ENCODE measurements around the gene PDCL2.
"Not testable (repeated sequence)": the region's sequence is repeated elsewhere in the genome, so short reads cannot be mapped to it uniquely, and the experiment has no call there.

PDCL2 gene, protein sequence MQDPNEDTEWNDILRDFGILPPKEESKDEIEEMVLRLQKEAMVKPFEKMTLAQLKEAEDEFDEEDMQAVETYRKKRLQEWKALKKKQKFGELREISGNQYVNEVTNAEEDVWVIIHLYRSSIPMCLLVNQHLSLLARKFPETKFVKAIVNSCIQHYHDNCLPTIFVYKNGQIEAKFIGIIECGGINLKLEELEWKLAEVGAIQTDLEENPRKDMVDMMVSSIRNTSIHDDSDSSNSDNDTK

DNA sequence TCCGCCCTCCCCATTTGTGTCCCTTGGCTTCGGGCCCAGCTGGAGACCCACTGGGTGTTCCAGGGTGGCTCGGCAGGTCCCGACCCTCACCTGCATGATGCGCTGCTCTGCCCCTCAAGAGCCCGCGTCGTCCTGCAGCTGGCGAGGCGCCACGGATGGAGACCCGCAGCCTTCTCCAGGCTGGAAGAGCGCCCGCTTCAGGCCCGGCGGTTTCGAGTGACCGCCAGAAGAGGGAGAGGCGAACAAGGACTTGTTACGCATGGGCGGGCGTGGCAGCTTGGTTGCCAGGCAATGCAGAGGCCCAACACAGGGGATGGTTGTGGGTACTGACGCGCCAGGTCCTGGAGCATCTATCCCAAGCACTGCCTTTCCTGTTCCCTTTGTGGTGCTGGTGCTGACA is at the start of gene PDCL2:
Gene PDCL2, minus strand, starts transcription at position 232 of the 400 bp plus-strand sequence. Its CDS starts 136 bp downstream, at position 96.
- DNase-seq: no peak

DNA sequence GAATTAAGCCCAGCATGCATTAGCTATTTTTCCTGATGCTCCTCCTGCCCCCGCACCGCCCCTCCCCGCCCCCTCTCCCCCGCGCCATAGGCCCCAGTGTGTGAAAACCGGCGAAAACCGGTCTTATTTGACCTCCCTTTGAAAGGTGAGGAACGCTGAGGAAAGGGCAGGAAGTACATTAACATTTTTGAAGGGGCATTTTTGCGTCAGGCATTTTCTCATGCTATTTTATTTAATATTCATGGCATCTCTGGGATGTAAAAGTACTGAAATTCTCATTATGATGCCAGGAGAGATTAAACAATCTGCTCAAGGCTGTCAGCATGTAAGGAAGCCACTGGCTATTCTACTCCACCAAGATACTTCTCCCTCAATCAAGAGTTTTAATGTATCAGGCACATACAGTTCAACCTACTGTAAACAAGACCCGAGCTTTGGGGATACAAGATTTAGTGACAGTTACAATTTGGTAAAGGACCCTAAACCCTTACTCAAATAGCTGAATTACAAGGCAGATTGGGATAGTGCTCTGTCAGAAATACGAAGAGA is 45.3 kb upstream of the PDCL2 start:
- no peak for DNase-seq

DNA sequence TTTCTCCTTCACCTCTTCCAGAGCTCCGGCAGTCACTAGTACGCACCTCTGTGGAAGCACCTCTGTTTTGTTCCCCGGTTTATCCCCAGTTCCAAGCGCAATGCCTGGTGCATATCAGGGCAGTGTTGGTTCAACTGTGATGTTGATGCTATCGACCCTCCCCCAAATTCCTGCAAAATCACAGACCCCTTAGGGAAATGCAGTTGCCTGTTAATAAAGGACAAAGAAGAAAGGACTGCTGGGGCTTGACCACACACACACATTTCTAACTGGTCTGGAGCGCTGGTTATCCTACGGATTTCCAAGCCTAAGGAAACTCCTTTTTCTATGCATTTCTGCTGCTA is 44.6 kb upstream of the PDCL2 start:
- no peak for DNase-seq

DNA sequence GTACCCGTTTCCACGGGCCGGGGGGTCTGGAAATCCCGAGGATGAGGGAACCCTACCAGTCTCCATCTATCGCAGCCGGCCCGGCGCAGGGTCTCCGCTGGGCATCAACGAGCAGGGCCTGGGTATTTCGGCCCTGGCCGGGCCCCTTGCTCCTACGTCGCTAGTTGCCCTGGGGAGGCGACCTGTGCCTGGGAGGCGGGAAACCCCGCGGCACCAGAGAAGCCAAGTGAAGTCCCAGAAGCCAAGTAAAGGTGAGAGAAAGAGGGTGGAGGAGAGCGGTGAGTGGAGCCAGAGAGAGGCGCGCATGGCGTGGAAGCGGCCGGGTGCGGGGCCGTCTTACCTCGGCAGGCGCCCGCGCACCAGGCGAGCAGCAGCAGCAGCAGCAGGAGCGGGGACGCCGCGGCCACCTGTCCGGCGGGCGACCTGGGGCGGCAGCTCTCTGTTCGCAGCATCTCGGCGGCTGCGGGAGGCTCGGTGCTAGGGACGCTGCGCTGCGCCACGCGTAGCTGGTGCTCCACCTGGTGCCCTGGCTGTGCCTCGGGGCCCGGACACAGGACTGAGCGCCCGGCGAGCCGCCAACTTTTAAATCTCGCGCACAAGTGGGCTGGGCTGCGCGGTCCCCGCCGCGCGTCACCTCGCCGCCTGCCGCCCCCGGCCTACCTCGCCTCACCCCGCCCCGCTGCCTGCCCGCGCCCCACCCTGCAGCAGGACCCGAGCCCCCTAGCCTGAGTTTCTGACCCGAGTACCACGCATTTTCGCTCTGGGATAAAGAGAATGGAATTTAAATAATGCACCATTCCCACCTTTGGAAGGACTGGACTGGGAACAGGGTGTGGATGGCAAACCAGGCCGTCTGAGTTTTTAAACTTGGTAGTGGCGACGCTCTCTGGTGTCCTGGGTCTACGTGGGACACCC is 44.0 kb upstream of the PDCL2 start, which contains the start of gene NMU:
Gene NMU, minus strand, starts transcription at position 558 of the 915 bp plus-strand sequence. Its CDS starts 106 bp downstream, at position 452.
- no peak for DNase-seq

DNA sequence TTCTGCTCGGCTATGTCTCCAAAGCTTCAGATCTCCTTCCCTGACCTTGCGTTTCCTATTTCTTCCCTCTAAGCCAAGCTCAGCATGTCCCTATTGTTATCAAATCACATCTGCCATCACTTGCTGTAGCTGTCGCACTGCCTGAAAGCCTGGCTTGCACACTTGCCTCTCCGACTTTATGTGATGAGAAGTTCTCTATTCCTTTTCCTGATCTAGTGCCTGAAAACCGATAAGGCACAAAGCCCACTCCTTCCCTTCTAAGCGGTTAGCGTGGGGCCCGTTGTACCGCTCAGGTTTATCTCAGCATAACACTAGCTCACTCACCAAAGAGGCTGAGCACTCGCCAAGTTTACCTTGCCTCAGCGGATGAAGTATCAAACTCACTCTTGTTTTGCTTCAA is 43.2 kb upstream of the PDCL2 start:
- no peak for DNase-seq

DNA sequence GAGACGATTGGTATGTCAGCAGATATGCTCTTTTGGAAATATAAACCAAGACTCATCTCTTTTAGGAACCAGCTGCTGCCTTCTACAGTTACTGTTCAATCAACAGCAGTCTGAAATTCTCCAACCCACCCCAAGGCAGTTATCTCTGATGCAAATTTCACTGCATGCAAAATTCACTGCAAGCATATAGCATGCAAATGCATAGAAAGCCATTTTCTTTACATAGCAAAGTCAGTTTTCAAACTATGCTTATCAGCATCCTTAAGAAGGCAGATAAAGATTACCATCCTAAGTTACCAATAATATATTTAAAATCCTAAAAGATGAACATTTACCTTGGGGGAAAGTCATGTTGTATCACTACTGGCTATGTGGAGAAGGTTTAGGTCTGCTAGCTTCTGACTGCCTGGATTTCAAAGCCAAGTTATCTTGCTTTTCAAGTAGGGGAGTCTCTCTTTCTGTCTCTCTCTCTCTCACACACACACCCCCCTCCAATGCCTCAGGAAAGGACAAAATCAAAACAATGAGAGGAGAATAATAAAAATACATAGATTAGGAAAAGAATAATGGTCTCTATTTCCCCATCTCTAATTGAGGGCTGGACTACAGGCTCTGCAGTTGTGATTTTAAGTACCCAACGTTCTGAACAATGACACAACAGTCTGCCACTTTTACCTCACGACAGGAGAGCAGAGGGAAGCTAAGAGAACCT is 42.5 kb upstream of the PDCL2 start:
- no peak for DNase-seq

DNA sequence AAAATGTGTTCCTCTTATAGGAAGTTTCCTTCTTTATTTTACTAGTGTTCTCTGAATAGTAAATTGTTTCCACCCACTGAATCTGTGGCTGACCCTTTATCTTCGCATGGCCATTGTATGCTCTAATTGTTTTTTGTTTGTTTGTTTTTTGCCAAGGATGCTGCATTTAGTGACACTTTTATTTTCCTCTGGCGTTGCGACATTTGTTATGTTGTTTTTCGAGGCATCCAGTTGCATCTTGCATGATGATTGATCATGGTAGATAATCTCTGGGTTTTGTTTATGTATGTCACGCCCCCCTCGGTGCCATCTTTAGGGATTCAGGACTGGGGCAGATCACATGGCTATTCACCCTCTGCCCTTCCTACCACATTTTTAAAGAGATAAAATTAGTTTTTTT is 41.9 kb upstream of the PDCL2 start:
- no peak for DNase-seq

DNA sequence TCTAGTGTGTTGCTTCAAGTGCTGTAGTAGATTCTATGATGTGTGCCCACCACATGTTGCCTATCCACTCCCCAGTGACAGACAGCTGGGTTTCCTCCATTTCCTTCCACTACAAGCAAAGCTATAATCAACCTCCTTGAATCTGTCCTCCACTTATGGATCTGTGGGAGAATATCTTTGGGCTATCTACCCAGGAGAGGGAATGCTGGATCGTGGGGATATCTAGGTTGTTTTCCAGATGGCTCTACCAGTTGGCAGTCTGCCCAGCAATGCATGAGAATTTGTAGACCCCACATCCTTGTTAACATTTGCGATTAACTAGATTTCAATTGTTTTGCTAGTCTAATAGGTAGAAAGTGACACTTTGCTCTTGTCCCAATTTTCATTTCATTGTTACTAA is 33.8 kb upstream of the PDCL2 start:
- DNase-seq: no peak

DNA sequence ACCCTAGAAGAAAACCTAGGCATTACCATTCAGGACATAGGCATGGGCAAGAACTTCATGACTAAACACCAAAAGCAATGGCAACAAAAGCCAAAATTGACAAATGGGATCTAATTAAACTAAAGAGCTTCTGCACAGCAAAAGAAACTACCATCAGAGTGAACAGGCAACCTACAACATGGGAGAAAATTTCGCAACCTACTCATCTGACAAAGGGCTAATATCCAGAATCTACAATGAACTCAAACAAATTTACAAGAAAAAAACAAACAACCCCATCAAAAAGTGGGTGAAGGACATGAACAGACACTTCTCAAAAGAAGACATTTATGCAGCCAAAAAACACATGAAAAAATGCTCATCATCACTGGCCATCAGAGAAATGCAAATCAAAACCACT is 32.0 kb upstream of the PDCL2 start:
- not testable (repeated sequence) for DNase-seq

DNA sequence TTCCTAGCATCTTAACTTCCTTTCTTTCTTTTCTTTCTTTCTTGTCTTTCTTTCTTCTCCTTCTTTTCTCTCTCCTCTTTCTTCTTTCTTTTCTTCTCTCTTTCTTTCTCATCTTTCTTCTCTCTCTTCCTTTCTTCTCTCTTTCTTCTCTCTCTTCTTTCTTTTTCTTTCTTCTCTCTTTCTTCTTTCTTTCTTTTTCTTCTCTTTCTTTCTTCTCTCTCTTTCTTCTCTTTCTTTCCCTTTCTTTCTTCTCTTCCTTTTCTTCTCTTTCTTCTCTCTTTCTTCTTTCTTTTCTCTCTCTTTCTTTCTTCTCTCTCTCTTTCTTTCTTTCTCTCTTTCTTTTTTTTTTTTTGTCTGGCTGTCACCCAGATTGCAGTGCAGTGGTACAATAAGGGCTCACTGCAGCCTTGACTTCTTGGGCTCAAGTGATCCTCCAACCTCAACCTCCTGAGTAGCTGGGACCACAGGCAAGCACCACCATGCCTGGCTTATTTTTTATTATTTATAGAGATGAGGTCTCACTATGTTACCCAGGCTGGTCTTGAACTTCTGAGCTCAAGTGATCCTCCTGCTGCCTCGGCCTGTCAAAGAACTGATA is 26.6 kb upstream of the PDCL2 start:
- DNase-seq: no peak

DNA sequence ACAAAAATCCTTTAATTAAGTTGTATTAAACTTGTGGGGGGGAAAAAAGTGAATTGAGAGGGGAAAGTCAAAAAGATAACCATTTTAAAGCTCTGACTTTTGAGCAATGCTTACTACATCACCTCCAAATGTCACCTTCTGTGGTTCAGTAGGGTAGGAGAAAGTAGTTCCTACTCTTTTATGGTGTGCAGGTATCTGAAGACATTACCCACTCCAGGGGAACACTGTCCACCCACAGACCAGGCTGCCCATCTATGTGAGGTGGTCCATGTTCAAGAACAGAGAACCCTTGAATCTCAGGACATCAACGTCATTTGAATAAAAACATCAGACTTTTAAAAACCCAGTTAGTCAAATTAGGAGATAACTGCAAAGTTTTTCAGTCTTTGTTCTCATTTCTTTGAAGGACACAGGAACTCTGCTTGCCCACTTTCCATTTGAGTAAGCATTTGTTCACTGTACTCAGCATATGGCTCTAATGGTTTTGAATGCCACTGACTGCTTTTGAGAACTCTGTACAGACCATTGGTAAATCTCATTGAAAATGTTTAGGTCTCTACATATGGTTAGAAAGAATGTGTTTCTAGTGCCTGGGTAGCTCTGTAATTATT is 25.6 kb upstream of the PDCL2 start:
- DNase-seq: no peak

DNA sequence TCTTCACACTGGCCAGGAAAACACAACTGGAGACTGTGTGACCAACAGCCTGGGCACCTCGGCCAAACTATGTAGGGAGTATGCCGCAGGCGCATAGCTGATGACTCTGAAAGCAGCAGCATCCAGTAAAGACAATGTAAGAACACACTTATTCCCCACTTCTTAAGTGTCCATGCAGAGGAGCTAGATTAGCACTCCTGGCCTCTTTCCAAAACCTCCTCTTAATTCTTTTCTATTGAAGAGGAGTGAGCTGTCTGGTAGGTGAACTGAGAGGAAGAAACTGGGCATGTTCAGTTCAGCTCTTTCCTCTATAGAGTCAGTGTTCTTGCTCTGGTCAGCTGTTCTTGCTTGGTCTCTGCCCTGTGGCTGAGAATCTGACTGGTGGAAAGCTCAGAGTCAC is 23.0 kb upstream of the PDCL2 start:
- DNase-seq: no peak

DNA sequence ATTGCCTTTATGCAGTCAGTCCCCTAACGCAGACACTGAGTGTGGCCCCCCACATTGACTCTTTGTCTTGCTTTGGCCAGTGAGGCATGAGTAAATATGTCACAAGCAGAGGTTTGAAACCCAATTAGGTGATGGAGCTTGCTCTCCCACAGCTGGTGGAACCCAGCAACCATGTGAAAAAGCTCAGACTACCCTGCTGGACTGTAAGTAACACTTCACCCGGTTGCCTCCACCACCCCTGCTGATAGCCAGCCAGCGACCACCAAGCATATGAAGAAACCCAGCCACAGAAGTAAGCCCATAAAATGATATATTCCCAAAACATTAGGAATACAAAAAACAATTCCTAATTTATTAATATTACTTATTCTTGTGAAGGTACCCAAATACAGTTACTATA is 21.6 kb upstream of the PDCL2 start:
- no peak for DNase-seq

DNA sequence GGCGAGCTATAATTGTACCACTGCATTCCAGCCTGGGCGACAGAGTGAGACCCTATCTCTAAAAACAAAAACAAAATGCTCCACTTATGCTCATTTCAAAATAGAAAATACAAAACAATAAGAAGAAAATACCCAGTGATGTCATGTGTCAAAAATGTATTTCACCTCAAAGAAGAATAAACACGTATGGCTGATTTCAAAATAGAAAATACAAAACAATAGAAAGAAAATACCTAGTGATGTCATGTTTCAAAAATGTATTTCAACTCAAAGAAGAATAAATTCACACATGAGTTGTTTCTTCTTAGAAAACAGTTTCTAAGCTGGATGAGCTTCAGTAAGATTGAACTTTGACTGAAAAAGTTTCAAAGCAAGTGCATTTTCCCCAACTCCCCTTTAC is 20.3 kb upstream of the PDCL2 start:
- no peak for DNase-seq

DNA sequence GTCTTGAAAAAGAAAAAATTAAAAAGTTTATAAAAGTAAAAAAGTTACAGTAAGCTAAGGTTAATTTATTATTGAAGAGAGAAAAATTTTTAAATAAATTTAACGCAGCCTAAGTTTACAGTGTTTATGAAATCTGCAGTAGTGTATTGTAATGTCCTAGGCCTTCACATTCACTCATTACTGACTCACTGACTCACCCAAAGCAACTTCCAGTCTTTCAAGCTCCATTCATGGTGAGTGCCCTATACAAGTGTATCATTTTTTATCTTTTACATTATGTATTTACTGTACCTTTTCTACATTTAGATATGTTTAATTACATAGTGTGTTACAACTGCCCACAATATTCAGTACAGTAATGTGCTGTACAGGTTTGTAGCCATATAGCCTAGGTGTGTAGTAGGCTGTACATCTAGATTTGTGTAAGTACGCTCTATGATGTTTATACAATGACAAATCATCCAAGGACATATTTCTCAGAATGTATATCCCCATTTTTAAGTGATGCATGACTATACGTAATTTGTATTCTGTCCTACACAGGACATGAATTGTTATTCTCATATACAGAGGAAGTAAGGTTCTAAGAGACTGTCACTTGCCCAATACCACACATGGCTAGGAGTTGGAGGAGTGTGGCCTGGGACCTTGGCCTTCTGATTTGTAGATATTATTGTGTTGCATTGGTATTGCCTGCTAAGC is 19.5 kb upstream of the PDCL2 start:
- no peak for DNase-seq

DNA sequence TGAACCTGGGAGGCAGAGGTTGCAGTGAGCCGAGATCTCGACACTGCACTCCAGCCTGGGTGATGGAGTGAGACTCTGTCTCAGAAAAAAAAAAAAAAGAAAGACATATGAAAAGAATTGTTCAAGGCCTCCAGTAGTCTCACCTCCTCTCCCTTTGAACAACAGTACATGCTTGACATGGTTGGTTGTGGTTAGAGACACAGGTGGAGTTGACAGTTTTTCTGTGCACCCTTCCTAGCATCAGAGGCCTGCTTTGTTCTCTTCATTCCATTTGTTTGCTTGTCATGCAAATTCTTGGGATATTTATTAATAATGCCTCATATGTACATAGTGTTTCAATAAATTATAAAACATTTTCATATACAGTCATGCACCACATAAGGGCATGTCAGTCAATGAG is 18.3 kb upstream of the PDCL2 start:
- DNase-seq: no peak

DNA sequence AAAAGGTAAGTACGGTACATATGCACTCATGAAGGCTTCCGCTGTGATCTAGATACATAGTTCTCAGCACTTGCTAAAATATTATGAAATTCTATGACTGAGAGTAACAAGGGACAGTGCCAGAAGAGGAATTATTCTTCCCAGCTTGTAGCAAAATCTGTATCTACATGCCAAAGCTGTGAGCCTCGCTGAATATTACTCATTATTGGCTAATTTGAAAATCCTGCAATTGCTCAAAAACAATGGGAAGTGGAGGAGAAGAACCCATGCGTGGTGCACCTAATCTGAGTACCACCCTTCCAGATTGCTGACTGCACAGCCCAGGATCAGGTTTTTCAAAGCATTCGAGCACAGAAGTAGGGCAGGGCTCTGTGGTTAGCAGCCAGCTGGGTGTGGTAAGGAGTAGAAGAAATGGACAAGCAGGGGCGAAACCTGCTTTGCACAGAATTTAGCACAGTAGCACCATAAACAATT is 17.4 kb upstream of the PDCL2 start:
- DNase-seq: no peak

DNA sequence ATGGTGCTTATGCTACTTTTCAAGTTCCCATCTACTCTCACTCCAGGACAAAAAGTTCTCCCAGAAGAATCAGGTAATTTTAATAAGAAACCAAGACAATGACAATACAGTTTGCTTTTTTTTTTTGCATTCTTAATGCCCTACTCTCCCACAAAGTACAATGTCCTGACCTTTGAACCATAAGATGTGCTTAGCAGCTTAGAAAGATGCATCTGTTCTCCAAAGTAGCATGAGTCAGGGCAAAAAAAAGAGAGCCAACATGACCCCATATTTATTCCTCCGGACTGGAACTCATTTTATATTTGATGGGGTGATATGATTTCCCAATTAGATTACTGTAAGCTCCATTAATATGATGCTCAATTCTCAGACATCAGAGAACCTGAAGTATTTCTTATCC is 16.5 kb upstream of the PDCL2 start:
- DNase-seq: no peak

DNA sequence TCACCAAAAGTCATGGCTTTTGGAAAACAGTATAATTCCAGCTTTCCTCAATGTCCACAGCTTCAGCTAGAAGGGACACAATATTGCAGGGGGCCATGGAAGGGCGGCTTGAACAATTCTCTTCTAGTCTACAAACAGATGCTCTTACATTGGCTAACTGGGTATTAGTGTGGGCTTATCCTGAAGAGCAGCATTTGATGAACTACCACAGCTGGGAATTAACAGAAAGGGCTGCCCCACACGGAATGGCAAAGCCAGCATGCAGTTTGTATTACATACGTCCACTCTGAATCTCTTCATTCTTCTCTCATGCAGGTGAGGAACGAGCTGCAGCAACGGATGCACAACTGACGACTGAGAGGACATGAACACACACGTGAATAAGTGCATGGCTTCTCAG is 13.0 kb upstream of the PDCL2 start:
- DNase-seq: no peak

DNA sequence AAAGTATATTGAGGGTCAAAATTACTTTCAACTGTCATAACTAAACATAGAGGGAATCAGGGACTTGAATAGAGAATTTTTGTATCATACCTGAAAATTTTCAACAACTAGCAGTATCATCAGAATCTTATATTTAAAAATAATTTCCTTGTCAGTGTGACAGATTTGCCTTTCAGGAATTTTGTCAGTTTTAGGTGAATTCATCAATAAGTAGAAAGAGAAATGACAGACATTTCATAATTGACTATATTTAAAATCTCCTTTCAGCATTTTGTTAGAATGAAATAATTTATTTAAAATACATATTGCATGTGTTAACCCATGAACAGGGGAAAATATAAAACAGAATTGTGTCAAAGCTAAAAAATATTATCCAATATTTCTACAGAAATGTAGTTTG is 8.6 kb upstream of the PDCL2 start:
- DNase-seq: no peak

DNA sequence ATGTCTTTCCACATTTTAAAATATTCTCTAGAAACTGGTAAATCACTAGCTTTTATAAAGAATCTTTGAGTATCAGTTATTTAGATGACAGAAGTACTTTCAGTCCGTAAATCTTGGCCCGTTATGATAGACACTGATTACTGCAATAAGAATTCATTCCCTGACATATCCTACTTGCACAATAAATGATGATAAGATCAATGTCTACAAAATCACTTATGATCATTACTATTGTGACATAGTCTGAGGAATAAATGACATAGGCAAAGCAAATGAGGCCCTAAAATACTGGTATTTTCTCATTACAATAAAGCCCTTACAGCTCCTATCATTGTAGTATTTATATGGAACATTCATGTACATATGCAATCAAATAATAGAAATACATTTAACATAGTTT is 6.6 kb upstream of the PDCL2 start:
- no peak for DNase-seq

DNA sequence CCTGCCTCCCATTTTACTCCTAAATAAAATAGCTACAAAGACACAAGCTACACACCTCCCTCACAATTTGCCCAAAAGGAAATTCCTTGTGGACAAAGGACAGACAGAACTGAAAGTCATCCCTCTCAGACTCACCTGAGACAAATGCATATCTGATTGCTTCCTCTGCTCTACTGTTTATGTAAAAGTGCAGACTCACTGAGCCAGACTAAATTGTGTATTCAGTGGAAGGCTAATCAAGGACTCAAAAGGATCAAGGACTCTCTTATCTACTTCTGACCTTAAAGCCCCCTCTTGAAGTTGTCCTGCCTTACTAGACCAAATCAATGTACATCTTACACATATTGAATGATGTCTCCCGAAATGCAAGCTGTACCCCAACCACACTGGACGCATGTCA is 3.9 kb downstream of the PDCL2 start:
- no peak for DNase-seq

Measured in cortex of kidney (tissue), 1 donor.